A673 (cell line): ENCODE data around the gene FOXN3. TPM values are rescaled to one million over a fixed set of nuclear protein-coding genes. Genes with fewer than 3 reads are reported as not detected.

Source experiments
- BruUV-seq: library from RNA; stranded (reverse); fragments of 400-500 nt; replicated peaks from 2 replicates; lab custom pipeline; 2021; lab: Mats Ljungman, UMichigan
- CTCF ChIA-PET: fragments of 300-600 bp; sonication (Branson Sonifier 250); formaldehyde crosslinking; loops from one replicate; lab custom pipeline; 2022; ENCODE audit warnings: antibody characterized with exemption; lab: Charles Lee
- POLR2A ChIA-PET: fragments of 300-600 bp; sonication (Branson Sonifier 250); formaldehyde crosslinking; loops from one replicate; lab custom pipeline; 2022; ENCODE audit warnings: antibody characterized with exemption; ENCODE audit not compliant: low non-redundant PET; lab: Charles Lee
- DNase-seq: peaks from one replicate; pipeline ENCODE4 v3.0.0-alpha.2; 2015; ENCODE audit warnings: low spot score
- H3K27ac ChIP-seq: fragments of 200-600 bp; sonication (generic); 2 replicates; pipeline ENCODE4 v1.5.1; 2016; ENCODE audit warnings: mixed run types, low read depth, mild to moderate bottlenecking, mixed read lengths, antibody characterized with exemption, low read length; ENCODE audit not compliant: poor library complexity, severe bottlenecking
- H3K27me3 ChIP-seq: fragments of 200-600 bp; sonication (generic); replicated peaks from 2 replicates; pipeline ENCODE4 v1.6.1; 2017; ENCODE audit warnings: mixed run types, low read depth, mild to moderate bottlenecking, mixed read lengths, antibody characterized with exemption, low read length; ENCODE audit not compliant: insufficient read depth, poor library complexity
- H3K36me3 ChIP-seq: fragments of 200-600 bp; sonication (generic); 2 replicates; pipeline ENCODE4 v1.6.1; 2016; ENCODE audit warnings: mixed run types, mild to moderate bottlenecking, mixed read lengths, antibody characterized with exemption, low read length; ENCODE audit not compliant: insufficient read depth, poor library complexity, severe bottlenecking
- H3K4me1 ChIP-seq: fragments of 200-600 bp; sonication (generic); 2 replicates; pipeline ENCODE4 v1.6.1; 2017; ENCODE audit warnings: mixed run types, mild to moderate bottlenecking, mixed read lengths, antibody characterized with exemption, low read length; ENCODE audit not compliant: insufficient read depth, poor library complexity, severe bottlenecking
- H3K4me3 ChIP-seq: fragments of 200-600 bp; sonication (generic); 2 replicates; pipeline ENCODE4 v1.5.1; 2016; ENCODE audit warnings: low read depth, mixed run types, mild to moderate bottlenecking, mixed read lengths, low read length; ENCODE audit not compliant: poor library complexity, severe bottlenecking
- H3K9me3 ChIP-seq: fragments of 200-600 bp; sonication (generic); 2 replicates; pipeline ENCODE4 v1.6.1; 2016; ENCODE audit warnings: mixed run types, low read depth, mild to moderate bottlenecking, mixed read lengths, antibody characterized with exemption, low read length; ENCODE audit not compliant: poor library complexity, severe bottlenecking
- CTCF ChIP-seq: fragments of 300-800, 200-600 bp; sonication (generic); conservative IDR thresholded peaks from 2 replicates; pipeline ENCODE4 v1.5.1; 2017; ENCODE audit warnings: low read depth, mild to moderate bottlenecking, antibody characterized with exemption, low read length, moderate library complexity, mixed read lengths
- EZH2 ChIP-seq: fragments of 200-600 bp; sonication (generic); IDR thresholded peaks from 2 replicates; pipeline ENCODE4 v1.6.1; 2017; ENCODE audit warnings: borderline replicate concordance, low read depth, mild to moderate bottlenecking, mixed read lengths, antibody characterized with exemption, low read length; ENCODE audit not compliant: poor library complexity, severe bottlenecking
- intact Hi-C: fragments of 100-400 bp; cut with micrococcal nuclease; formaldehyde crosslinking; loops from one replicate; pipeline ENCODE4 v1.10.0; 2022; ENCODE audit not compliant: unreplicated experiment
- total RNA-seq: library from RNA; stranded (reverse); gene quantifications from 2 replicates; pipeline ENCODE4 v1.2.3, GENCODE V29; 2021

FOXN3 gene
- total RNA-seq, 1 experiment from 2014 or later = 15.3 TPM

- DNase-seq = no peak
- intact Hi-C loops = no loop called here
- POLR2A ChIA-PET = no interaction called here
- Histone ChIP-seq H3K4me3 (no peak overlapping the region), H3K27me3 (no peaks in the 10 kb centered on the region), H3K27ac (no peak overlapping the region), H3K4me1 (no peaks in the 10 kb centered on the region), H3K36me3 (no peaks in the 10 kb centered on the region), H3K9me3 (no peaks in the 10 kb centered on the region)
- BruUV-seq = no TSS peak
- no peak for TF ChIP-seq CTCF
- TF ChIP-seq EZH2 = no peak
- CTCF ChIA-PET = no interaction called here
Measured at GRCh38 chr14:89406941-89407340, 10.1 kb downstream of the FOXN3 start.

DNA sequence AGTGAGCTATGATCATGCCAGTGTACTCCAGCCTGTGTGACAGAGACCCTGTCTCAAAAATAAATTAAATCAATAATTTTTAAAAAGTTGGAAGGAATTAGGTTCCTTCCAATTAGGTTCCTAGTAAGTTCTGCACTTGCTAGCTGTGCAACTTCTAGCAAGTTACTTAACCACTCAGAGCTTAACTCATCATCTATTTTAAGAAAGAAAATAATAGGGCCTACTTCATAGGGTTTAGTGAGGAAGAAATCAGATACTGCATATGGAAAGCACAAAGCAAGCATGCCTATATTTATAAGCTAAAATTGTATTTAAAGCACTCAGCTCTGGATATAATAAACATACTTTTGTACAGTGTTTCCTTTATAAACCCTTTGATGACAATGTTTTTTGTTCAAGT lies 10.7 kb downstream of the FOXN3 start:
- no peak for DNase-seq
- H3K4me3 ChIP-seq = no peak overlapping the region
- no peaks in the 10 kb centered on the region for H3K27me3 ChIP-seq
- TF ChIP-seq EZH2 (no peak), CTCF (no peak)
- H3K27ac ChIP-seq = no peak overlapping the region
- POLR2A ChIA-PET = no interaction called here
- CTCF ChIA-PET = interaction anchor here (0.7 kb wide), 2 partner anchors 17 to 203 kb away, joined by 3 to 5 read pairs; no protein-coding TSS in a partner anchor
- intact Hi-C loops = no loop called here
- no peaks in the 10 kb centered on the region for H3K4me1 ChIP-seq
- H3K9me3 ChIP-seq = no peaks in the 10 kb centered on the region
- BruUV-seq = no TSS peak
- H3K36me3 ChIP-seq = no peaks in the 10 kb centered on the region

GRCh38 chr14:89405712-89406111 lies 11.3 kb downstream of the FOXN3 start:
- Histone ChIP-seq H3K4me3 (no peak overlapping the region), H3K36me3 (no peaks in the 10 kb centered on the region), H3K4me1 (no peaks in the 10 kb centered on the region), H3K9me3 (no peaks in the 10 kb centered on the region), H3K27ac (no peak overlapping the region), H3K27me3 (no peaks in the 10 kb centered on the region)
- intact Hi-C loops = no loop called here
- no TSS peak for BruUV-seq
- ChIA-PET CTCF (no interaction called here), POLR2A (no interaction called here)
- TF ChIP-seq EZH2 (no peak), CTCF (no peak)
- DNase-seq = no peak
